Stimulated activated CD8-positive, alpha-beta memory T cell treated with anti-CD3 and anti-CD28 coated beads, Interleukin-4, amount 100 ng/mL, for 48 hours (primary cell): Measurements from ENCODE around the gene LBHD1.
A peak's percentile ranks its signal among the peaks of the same experiment; 100 is the strongest.
"Not testable (repeated sequence)": the region's sequence is repeated elsewhere in the genome, so short reads cannot be mapped to it uniquely, and the experiment has no call there.

Experiments used
- DNase-seq: peaks from one replicate; pipeline ENCODE4 v3.0.0-alpha.2; 2020

Gene LBHD1

GRCh38 chr11:62693624-62694023, 21.6 kb upstream of the LBHD1 start:
- not testable (repeated sequence) for DNase-seq

GRCh38 chr11:62689421-62690183, 17.5 kb upstream of the LBHD1 start, which contains the start of gene LRRN4CL:
Gene LRRN4CL (minus strand): TSS chr11:62689530. CDS start chr11:62688508, 1,022 bp downstream.
- DNase-seq, result no peak

- no peak for DNase-seq
These were observed 16.4 kb upstream of the LBHD1 start for GRCh38 chr11:62688491-62688890.

GRCh38 chr11:62687508-62688396, 15.7 kb upstream of the LBHD1 start:
- DNase-seq, result no peak

GRCh38 chr11:62682518-62682917, 10.5 kb upstream of the LBHD1 start:
- no peak for DNase-seq

- DNase-seq, result no peak
These were observed 8.8 kb upstream of the LBHD1 start for GRCh38 chr11:62680825-62681240.

GRCh38 chr11:62678770-62679696, 7.0 kb upstream of the LBHD1 start, which contains the start of gene UBXN1:
Gene UBXN1 (minus strand): TSS chr11:62679073. CDS start chr11:62678923, 150 bp downstream.
- peak; percentile 92 for DNase-seq

GRCh38 chr11:62678433-62678769, 6.3 kb upstream of the LBHD1 start:
- DNase-seq, result no peak

- DNase-seq, result no peak
These were observed 5.6 kb upstream of the LBHD1 start for GRCh38 chr11:62677714-62678113.

- no peak for DNase-seq
These were observed 5.1 kb upstream of the LBHD1 start for GRCh38 chr11:62677156-62677555.

GRCh38 chr11:62676698-62677097, 4.6 kb upstream of the LBHD1 start:
- no peak for DNase-seq

- not testable (repeated sequence) for DNase-seq
These were observed 3.3 kb upstream of the LBHD1 start for GRCh38 chr11:62675415-62675814.

- no peak for DNase-seq
These were observed 1.1 kb upstream of the LBHD1 start for GRCh38 chr11:62673196-62673525.

- DNase-seq, result no peak
These were observed 845 bp downstream of the LBHD1 start for GRCh38 chr11:62671236-62671607.

- no peak for DNase-seq
These were observed 2.5 kb downstream of the LBHD1 start for GRCh38 chr11:62669420-62670161.

GRCh38 chr11:62667460-62667859, 4.6 kb downstream of the LBHD1 start:
- no peak for DNase-seq

- peak; percentile 47 for DNase-seq
These were observed 5.7 kb downstream of the LBHD1 start for GRCh38 chr11:62666259-62666926.

GRCh38 chr11:62665599-62666258, 6.3 kb downstream of the LBHD1 start:
- peak; percentile 79 for DNase-seq

GRCh38 chr11:62665075-62665598, 6.9 kb downstream of the LBHD1 start, which contains the start of the genes C11orf98 and CSKMT:
Gene C11orf98 (minus strand): TSS chr11:62665210. CDS start chr11:62665169, 41 bp downstream.
Gene CSKMT (plus strand): TSS chr11:62665312. CDS start chr11:62665880, 568 bp downstream.
- peak; percentile 98 for DNase-seq

GRCh38 chr11:62664405-62665074, 7.5 kb downstream of the LBHD1 start:
- peak; percentile 72 for DNase-seq
